Activated naive CD4-positive, alpha-beta T cell treated with anti-CD3 and anti-CD28 coated beads for 36 hours (primary cell): Measurements from ENCODE around the gene STARD3NL. TPM values are rescaled to one million over a fixed set of nuclear protein-coding genes. Genes with fewer than 3 reads are reported as not detected.
A peak's percentile ranks its signal among the peaks of the same experiment; 100 is the strongest.

ENCODE experiments used
- CTCF ChIA-PET: fragments of 350-600 bp; sonication (Branson Sonifier 250); formaldehyde crosslinking; loops from one replicate; lab custom pipeline; 2021; ENCODE audit warnings: antibody characterized with exemption; lab: Charles Lee
- DNase-seq: peaks from one replicate; pipeline ENCODE4 v3.0.0-alpha.2; 2020
- H3K27ac Mint-ChIP-seq: one replicate; pipeline ENCODE4 v1.8.0; 2021; ENCODE audit warnings: mild to moderate bottlenecking, mixed read lengths
- H3K27me3 Mint-ChIP-seq: one replicate; pipeline ENCODE4 v1.8.0; 2021; ENCODE audit warnings: low read depth, mixed read lengths
- H3K36me3 Mint-ChIP-seq: one replicate; pipeline ENCODE4 v1.8.0; 2021; ENCODE audit warnings: low read depth, mixed read lengths
- H3K4me1 Mint-ChIP-seq: one replicate; pipeline ENCODE4 v1.8.0; 2021; ENCODE audit warnings: low read depth, mixed read lengths
- H3K4me3 Mint-ChIP-seq: one replicate; pipeline ENCODE4 v1.8.0; 2021; ENCODE audit warnings: mild to moderate bottlenecking, moderate library complexity, mixed read lengths
- H3K9me3 Mint-ChIP-seq: one replicate; pipeline ENCODE4 v1.8.0; 2021; ENCODE audit warnings: mixed read lengths
- intact Hi-C: fragments of 100-400 bp; cut with micrococcal nuclease; formaldehyde crosslinking; loops from one replicate; pipeline ENCODE4 v1.15.1; 2023
- total RNA-seq, 2 experiments: library from RNA; stranded (reverse); gene quantifications; one replicate each; pipeline ENCODE4 v1.2.3, GENCODE V29; 2021

The STARD3NL gene
- total RNA-seq, 2 experiments from 2014 or later, result 23.7 to 25.7 TPM

- peaks cover 2% of the 10 kb centered on the region for H3K9me3 Mint-ChIP-seq
- H3K4me3 Mint-ChIP-seq, result no peak overlapping the region
- peaks cover 16% of the 10 kb centered on the region for H3K4me1 Mint-ChIP-seq
- peaks cover 16% of the 10 kb centered on the region for H3K36me3 Mint-ChIP-seq
- intact Hi-C loops, result no loop called here
- CTCF ChIA-PET, result interaction anchor here (0.7 to 8.0 kb wide), 3 partner anchors 17 to 1254 kb away, joined by 3 to 60 read pairs (median 7); no protein-coding TSS in a partner anchor
- no peaks in the 10 kb centered on the region for H3K27me3 Mint-ChIP-seq
- no peak overlapping the region for H3K27ac Mint-ChIP-seq
- no peak for DNase-seq
Observed at GRCh38 chr7:38199782-38200181, 21.7 kb downstream of the STARD3NL start.

GRCh38 chr7:38206071-38206470, 28.0 kb downstream of the STARD3NL start:
- Mint-ChIP-seq H3K4me1 (no peaks in the 10 kb centered on the region), H3K4me3 (no peak overlapping the region), H3K9me3 (peaks cover 2% of the 10 kb centered on the region), H3K27me3 (no peaks in the 10 kb centered on the region), H3K36me3 (peaks cover 22% of the 10 kb centered on the region), H3K27ac (no peak overlapping the region)
- DNase-seq, result no peak
- intact Hi-C loops, result no loop called here
- CTCF ChIA-PET, result interaction anchor here (2.4 kb wide), 1 partner anchor 10 kb away, joined by 18 read pairs; no protein-coding TSS in a partner anchor

- H3K27me3 Mint-ChIP-seq, result no peaks in the 10 kb centered on the region
- CTCF ChIA-PET, result interaction anchor here (2.4 kb wide), 1 partner anchor 8 kb away, joined by 18 read pairs; no protein-coding TSS in a partner anchor
- intact Hi-C loops, result no loop called here
- H3K27ac Mint-ChIP-seq, result no peak overlapping the region
- H3K4me1 Mint-ChIP-seq, result no peaks in the 10 kb centered on the region
- no peak for DNase-seq
- H3K4me3 Mint-ChIP-seq, result no peak overlapping the region
- peaks cover 16% of the 10 kb centered on the region for H3K36me3 Mint-ChIP-seq
- H3K9me3 Mint-ChIP-seq, result no peaks in the 10 kb centered on the region
Observed at GRCh38 chr7:38207843-38208242, 29.8 kb downstream of the STARD3NL start.

- Mint-ChIP-seq H3K36me3 (peaks cover 11% of the 10 kb centered on the region), H3K4me1 (peaks cover 4% of the 10 kb centered on the region), H3K4me3 (no peak overlapping the region), H3K27ac (no peak overlapping the region), H3K9me3 (no peaks in the 10 kb centered on the region), H3K27me3 (no peaks in the 10 kb centered on the region)
- CTCF ChIA-PET, result interaction anchor here (0.7 to 3.1 kb wide), 4 partner anchors 84 to 152 kb away, joined by 3 to 13 read pairs (median 3); no protein-coding TSS in a partner anchor
- no peak for DNase-seq
- intact Hi-C loops, result no loop called here
Observed at GRCh38 chr7:38211486-38211885, 33.4 kb downstream of the STARD3NL start.

GRCh38 chr7:38211940-38212339, 33.9 kb downstream of the STARD3NL start:
- no peak overlapping the region for H3K4me3 Mint-ChIP-seq

GRCh38 chr7:38215115-38215514, 37.1 kb downstream of the STARD3NL start:
- H3K4me3 Mint-ChIP-seq, result no peak overlapping the region
- no peak for DNase-seq
- peaks cover 15% of the 10 kb centered on the region for H3K36me3 Mint-ChIP-seq
- CTCF ChIA-PET, result interaction anchor here (0.9 to 10.3 kb wide), 50 partner anchors 8 to 313 kb away, joined by 3 to 190 read pairs (median 6); partner anchors contain the start of gene STARD3NL
- peaks cover 4% of the 10 kb centered on the region for H3K4me1 Mint-ChIP-seq
- no peaks in the 10 kb centered on the region for H3K9me3 Mint-ChIP-seq
- intact Hi-C loops, result loop anchor here (1.0 kb wide), 5 partner anchors 37 to 153 kb away; partner anchors contain the start of gene STARD3NL
- H3K27ac Mint-ChIP-seq, result no peak overlapping the region
- no peaks in the 10 kb centered on the region for H3K27me3 Mint-ChIP-seq

More at GRCh38 chr7:38211940-38212339, 33.9 kb downstream of the STARD3NL start:
- no peak for DNase-seq
- H3K36me3 Mint-ChIP-seq, result peaks cover 11% of the 10 kb centered on the region
- CTCF ChIA-PET, result interaction anchor here (0.5 to 3.1 kb wide), 5 partner anchors 15 to 151 kb away, joined by 3 to 13 read pairs (median 3); no protein-coding TSS in a partner anchor
- peaks cover 4% of the 10 kb centered on the region for H3K4me1 Mint-ChIP-seq
- no peak overlapping the region for H3K27ac Mint-ChIP-seq
- no peaks in the 10 kb centered on the region for H3K9me3 Mint-ChIP-seq
- H3K27me3 Mint-ChIP-seq, result no peaks in the 10 kb centered on the region
- intact Hi-C loops, result no loop called here

GRCh38 chr7:38215735-38216670, 38.0 kb downstream of the STARD3NL start:
- Mint-ChIP-seq H3K9me3 (no peaks in the 10 kb centered on the region), H3K36me3 (peaks cover 20% of the 10 kb centered on the region), H3K4me3 (no peak overlapping the region), H3K4me1 (peaks cover 4% of the 10 kb centered on the region), H3K27ac (no peak overlapping the region), H3K27me3 (no peaks in the 10 kb centered on the region)
- DNase-seq, result peak; percentile 86
- intact Hi-C loops, result loop anchor here (1.0 kb wide), 5 partner anchors 38 to 152 kb away; partner anchors contain the start of gene STARD3NL
- CTCF ChIA-PET, result interaction anchor here (0.6 to 10.3 kb wide), 54 partner anchors 8 to 1635 kb away, joined by 3 to 190 read pairs (median 6); partner anchors contain the start of gene STARD3NL

- Mint-ChIP-seq H3K4me1 (peaks cover 6% of the 10 kb centered on the region), H3K9me3 (no peaks in the 10 kb centered on the region), H3K27me3 (no peaks in the 10 kb centered on the region), H3K27ac (no peak overlapping the region), H3K4me3 (no peak overlapping the region), H3K36me3 (peaks cover 18% of the 10 kb centered on the region)
- CTCF ChIA-PET, result interaction anchor here (0.6 to 10.3 kb wide), 10 partner anchors 11 to 157 kb away, joined by 3 to 190 read pairs (median 11); no protein-coding TSS in a partner anchor
- no peak for DNase-seq
- intact Hi-C loops, result no loop called here
Observed at GRCh38 chr7:38217672-38218071, 39.6 kb downstream of the STARD3NL start.

GRCh38 chr7:38220452-38220851, 42.4 kb downstream of the STARD3NL start:
- Mint-ChIP-seq H3K9me3 (no peaks in the 10 kb centered on the region), H3K4me1 (peaks cover 6% of the 10 kb centered on the region), H3K27ac (no peak overlapping the region), H3K36me3 (peaks cover 18% of the 10 kb centered on the region), H3K4me3 (no peak overlapping the region), H3K27me3 (no peaks in the 10 kb centered on the region)
- intact Hi-C loops, result loop anchor here (5.0 kb wide), 1 partner anchor 303 kb away; the partner anchor contains the start of gene SFRP4
- DNase-seq, result no peak
- CTCF ChIA-PET, result interaction anchor here (0.6 to 10.3 kb wide), 8 partner anchors 112 to 304 kb away, joined by 4 to 190 read pairs (median 9); partner anchors contain the start of gene SFRP4

GRCh38 chr7:38222481-38223096, 44.5 kb downstream of the STARD3NL start:
- intact Hi-C loops, result loop anchor here (1.0 to 5.0 kb wide), 4 partner anchors 97 to 321 kb away; partner anchors contain the start of gene SFRP4
- H3K36me3 Mint-ChIP-seq, result peaks cover 12% of the 10 kb centered on the region
- no peak overlapping the region for H3K4me3 Mint-ChIP-seq
- H3K4me1 Mint-ChIP-seq, result peaks cover 2% of the 10 kb centered on the region
- CTCF ChIA-PET, result interaction anchor here (0.6 to 10.3 kb wide), 25 partner anchors 10 to 470 kb away, joined by 3 to 190 read pairs (median 4); partner anchors contain the start of gene STARD3NL
- peak; percentile 21 for DNase-seq
- no peaks in the 10 kb centered on the region for H3K27me3 Mint-ChIP-seq
- H3K9me3 Mint-ChIP-seq, result no peaks in the 10 kb centered on the region
- no peak overlapping the region for H3K27ac Mint-ChIP-seq

GRCh38 chr7:38223306-38223705, 45.3 kb downstream of the STARD3NL start:
- Mint-ChIP-seq H3K4me1 (peaks cover 2% of the 10 kb centered on the region), H3K4me3 (no peak overlapping the region), H3K9me3 (no peaks in the 10 kb centered on the region), H3K27me3 (no peaks in the 10 kb centered on the region), H3K36me3 (peaks cover 12% of the 10 kb centered on the region), H3K27ac (no peak overlapping the region)
- CTCF ChIA-PET, result interaction anchor here (0.7 to 10.3 kb wide), 21 partner anchors 8 to 379 kb away, joined by 3 to 190 read pairs (median 4); partner anchors contain the start of gene STARD3NL
- no peak for DNase-seq
- intact Hi-C loops, result loop anchor here (5.0 kb wide), 1 partner anchor 306 kb away; the partner anchor contains the start of gene SFRP4
